ENCODE results near the gene SPRR2A. TPM values are rescaled to one million over a fixed set of nuclear protein-coding genes. Genes with fewer than 3 reads are reported as not detected.
"Not testable (repeated sequence)": the region's sequence is repeated elsewhere in the genome, so short reads cannot be mapped to it uniquely, and the experiment has no call there.

SPRR2A gene
- total RNA-seq, 1 donor from 2014 or later, result 74.6 TPM

- H3K9me3 ChIP-seq, result no peaks in the 10 kb centered on the region
- H3K36me3 ChIP-seq, result no peaks in the 10 kb centered on the region
- no peak overlapping the region for H3K4me3 ChIP-seq
- TF ChIP-seq POLR2AphosphoS5 (IDR thresholded peaks at IDR 0.05; ENCODE audit: insufficient read depth in 1 of 2, low read depth in 1 of 2) (no peak), POLR2A (IDR thresholded peaks at IDR 0.05) (no peak)
- no peak for DNase-seq (ENCODE audit: extremely low spot score in 2 of 2)
- no peak overlapping the region for H3K27ac ChIP-seq
- H3K27me3 ChIP-seq, result no peaks in the 10 kb centered on the region
- intact Hi-C loops (cut with DNase I), result no loop called here
- H3K4me1 ChIP-seq, result no peaks in the 10 kb centered on the region
Measured at GRCh38 chr1:153025797-153026196, 31.5 kb downstream of the SPRR2A start.

GRCh38 chr1:153024413-153024812 is 32.9 kb downstream of the SPRR2A start:
- H3K27me3 ChIP-seq, result no peaks in the 10 kb centered on the region
- no peak for TF ChIP-seq POLR2A (IDR thresholded peaks at IDR 0.05)
- TF ChIP-seq CTCF (IDR thresholded peaks at IDR 0.05), result no peak
- TF ChIP-seq POLR2AphosphoS5 (IDR thresholded peaks at IDR 0.05; ENCODE audit: insufficient read depth in 1 of 2, low read depth in 1 of 2), result no peak
- H3K9me3 ChIP-seq, result no peaks in the 10 kb centered on the region
- intact Hi-C loops (cut with DNase I), result no loop called here
- H3K4me3 ChIP-seq, result no peak overlapping the region
- H3K36me3 ChIP-seq, result no peaks in the 10 kb centered on the region
- H3K4me1 ChIP-seq, result no peaks in the 10 kb centered on the region
- H3K27ac ChIP-seq, result no peak overlapping the region
- no peak for DNase-seq (ENCODE audit: extremely low spot score in 2 of 2)

- no peak overlapping the region for H3K4me3 ChIP-seq
- no peaks in the 10 kb centered on the region for H3K4me1 ChIP-seq
- no peak overlapping the region for H3K27ac ChIP-seq
- intact Hi-C loops (cut with DNase I), result no loop called here
- TF ChIP-seq POLR2AphosphoS5 (IDR thresholded peaks at IDR 0.05; ENCODE audit: insufficient read depth in 1 of 2, low read depth in 1 of 2) (no peak), POLR2A (IDR thresholded peaks at IDR 0.05) (no peak), CTCF (IDR thresholded peaks at IDR 0.05) (no peak)
- DNase-seq (ENCODE audit: extremely low spot score in 2 of 2), result no peak
- H3K27me3 ChIP-seq, result no peaks in the 10 kb centered on the region
- no peaks in the 10 kb centered on the region for H3K36me3 ChIP-seq
- H3K9me3 ChIP-seq, result no peaks in the 10 kb centered on the region
Measured at GRCh38 chr1:153023109-153023508, 34.2 kb downstream of the SPRR2A start.

- intact Hi-C loops (cut with DNase I); H3K4me1 ChIP-seq; DNase-seq (ENCODE audit: extremely low spot score in 2 of 2); H3K4me3 ChIP-seq; H3K36me3 ChIP-seq; H3K27ac ChIP-seq; H3K9me3 ChIP-seq; H3K27me3 ChIP-seq: not testable (repeated sequence)
Measured at GRCh38 chr1:153022340-153022739, 35.0 kb downstream of the SPRR2A start.

GRCh38 chr1:153021829-153022228 is 35.5 kb downstream of the SPRR2A start:
- H3K27ac ChIP-seq; H3K36me3 ChIP-seq; H3K4me3 ChIP-seq; H3K9me3 ChIP-seq; DNase-seq (ENCODE audit: extremely low spot score in 2 of 2); H3K27me3 ChIP-seq; intact Hi-C loops (cut with DNase I); H3K4me1 ChIP-seq: not testable (repeated sequence)

GRCh38 chr1:153011235-153011758 is 46.0 kb downstream of the SPRR2A start:
- H3K4me3 ChIP-seq; DNase-seq (ENCODE audit: extremely low spot score in 2 of 2); H3K27me3 ChIP-seq; intact Hi-C loops (cut with DNase I); H3K36me3 ChIP-seq; H3K4me1 ChIP-seq; H3K27ac ChIP-seq; H3K9me3 ChIP-seq: not testable (repeated sequence)

Small RNA genes lying within 50 kb of the gene (small RNA-seq; reads per million reads assigned to genes)
- gene AL356867.1 (not detected), gene RF00322 (not detected)

Other genes with a start within 250 kb of the SPRR2A start
- not detected for gene LCE1B, start 245.5 kb downstream of the SPRR2A start, total RNA-seq
- gene LCE1A, start 230.0 kb downstream of the SPRR2A start, total RNA-seq, result not detected
- gene LCE6A, start 214.7 kb downstream of the SPRR2A start, total RNA-seq, result not detected
- not detected for gene LCE7A, start 197.5 kb downstream of the SPRR2A start, total RNA-seq
- gene SMCP, start 179.2 kb downstream of the SPRR2A start, total RNA-seq, result not detected
- gene IVL, start 149.0 kb downstream of the SPRR2A start, total RNA-seq, result 169 TPM
- not detected for gene SPRR5, start 110.3 kb downstream of the SPRR2A start, total RNA-seq
- gene SPRR4, start 86.9 kb downstream of the SPRR2A start, total RNA-seq, result not detected
- 109 TPM for gene SPRR1A, start 73.4 kb downstream of the SPRR2A start, total RNA-seq
- 1,163 TPM for gene SPRR3, start 55.8 kb downstream of the SPRR2A start, total RNA-seq
- 216 TPM for gene SPRR1B, start 26.3 kb downstream of the SPRR2A start, total RNA-seq
- gene SPRR2D, start 16.4 kb downstream of the SPRR2A start, total RNA-seq, result 49.6 TPM
- gene SPRR2B, start 14.1 kb upstream of the SPRR2A start, total RNA-seq, result not detected
- gene SPRR2E, start 37.0 kb upstream of the SPRR2A start, total RNA-seq, result 11.8 TPM
- gene SPRR2F, start 56.0 kb upstream of the SPRR2A start, total RNA-seq, result 2.5 TPM
- gene SPRR2G, start 93.4 kb upstream of the SPRR2A start, total RNA-seq, result not detected
- gene LELP1, start 145.9 kb upstream of the SPRR2A start, total RNA-seq, result not detected
- not detected for gene PRR9, start 160.1 kb upstream of the SPRR2A start, total RNA-seq
- gene LORICRIN, start 202.2 kb upstream of the SPRR2A start, total RNA-seq, result not detected